Activated T-cell treated with anti-CD3 and anti-CD28 coated beads for 1 hour (primary cell): ENCODE measurements around the gene STIM1.
"Not testable (repeated sequence)": the region's sequence is repeated elsewhere in the genome, so short reads cannot be mapped to it uniquely, and the experiment has no call there.

Experiments used
- DNase-seq: peaks from one replicate; pipeline ENCODE4 v3.0.0-alpha.2; 2020; ENCODE audit warnings: low read depth

The STIM1 gene

DNA sequence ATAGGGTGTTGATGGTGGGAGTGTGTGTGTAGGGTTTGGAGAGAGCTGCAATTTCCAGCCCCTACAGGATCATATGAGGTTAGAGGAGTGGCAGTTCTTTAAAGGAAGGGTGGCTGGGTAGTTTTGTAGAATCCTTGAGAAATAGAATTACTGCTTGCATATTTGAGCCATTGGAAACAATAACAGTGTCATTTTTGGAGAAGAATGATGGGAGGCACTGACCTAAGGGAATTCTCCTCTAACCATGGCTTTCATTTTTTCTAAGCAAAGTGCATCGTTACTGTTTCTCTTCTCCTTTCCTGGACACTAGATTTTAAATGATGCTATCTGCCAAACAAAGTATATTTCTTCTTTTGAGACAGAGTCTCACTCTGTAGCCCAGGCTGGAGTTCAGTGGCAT, 172.3 kb downstream of the STIM1 start:
- no peak for DNase-seq

DNA sequence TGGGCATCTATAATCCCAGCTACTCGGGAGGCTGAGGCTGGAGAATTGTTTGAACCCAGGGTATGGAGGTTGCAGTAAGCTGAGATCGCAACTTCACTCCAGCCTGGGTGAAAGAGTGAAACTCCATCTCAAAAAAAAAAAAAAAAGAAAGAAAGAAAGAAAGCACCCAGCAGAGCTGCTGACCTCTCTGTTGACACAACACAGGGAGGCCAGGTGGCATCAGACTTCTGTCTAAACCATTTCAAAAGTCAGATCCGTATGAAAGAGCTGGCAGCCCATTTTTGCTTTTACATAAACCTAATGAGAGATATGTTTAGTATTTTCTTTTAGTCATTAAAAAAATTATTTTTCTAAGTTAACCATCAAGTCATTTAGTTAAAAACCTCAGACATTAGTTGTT, 174.7 kb downstream of the STIM1 start:
- no peak for DNase-seq

DNA sequence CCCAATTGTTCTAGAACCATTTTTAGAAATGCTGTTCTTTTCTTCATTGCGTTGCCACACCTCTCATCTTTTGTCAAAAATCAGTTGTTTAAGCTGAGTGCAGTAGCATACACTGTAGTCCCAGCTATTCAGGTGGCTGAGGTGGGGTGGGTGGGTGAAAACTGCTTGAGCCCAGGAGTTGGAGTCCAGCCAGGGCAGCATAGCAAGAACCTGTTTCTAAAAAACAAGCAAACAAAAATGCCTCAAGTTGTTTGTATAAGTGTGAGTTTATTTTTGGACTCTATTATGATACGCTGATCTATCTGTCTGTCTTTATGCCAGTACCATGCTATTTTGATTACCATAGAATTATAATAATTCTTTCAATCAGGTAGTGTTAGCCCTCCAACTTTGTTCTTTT, 176.6 kb downstream of the STIM1 start:
- no peak for DNase-seq

DNA sequence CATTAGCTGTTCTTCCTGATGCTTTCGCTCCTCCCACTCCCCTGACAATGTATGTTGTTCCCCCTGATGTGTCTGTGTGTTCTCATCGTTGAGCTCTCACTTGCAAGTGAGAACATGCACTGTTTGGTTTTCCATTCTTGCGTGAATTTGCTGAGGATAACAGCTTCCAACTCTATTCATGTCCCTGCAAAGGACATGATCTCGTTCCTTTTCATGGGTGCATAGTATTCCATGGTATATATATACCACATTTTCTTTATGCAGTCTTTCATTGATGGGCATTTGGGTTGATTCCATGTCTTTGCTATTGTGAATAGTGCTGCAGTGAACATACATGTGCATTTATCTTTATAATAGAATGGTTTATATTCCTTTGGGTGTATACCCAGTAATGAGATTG, 180.5 kb downstream of the STIM1 start:
- no peak for DNase-seq

DNA sequence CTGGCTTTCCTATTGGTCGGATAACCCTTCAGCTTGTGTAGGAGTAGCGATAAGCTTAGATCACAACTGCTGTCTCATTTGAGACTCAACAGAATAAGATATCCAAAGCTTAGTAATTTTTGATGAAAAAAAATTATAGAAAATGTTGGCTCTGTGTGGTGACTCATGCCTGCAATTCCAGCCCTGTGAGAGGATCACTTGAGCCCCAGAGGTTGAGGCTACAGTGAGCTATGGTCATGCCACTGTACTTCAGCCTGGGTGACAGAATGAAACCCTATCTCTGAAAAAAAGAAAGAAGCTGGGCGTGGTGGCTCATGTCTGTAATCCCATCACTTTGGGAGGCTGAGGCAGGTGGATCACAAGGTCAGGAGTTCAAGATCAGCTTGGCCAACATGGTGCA, 183.5 kb downstream of the STIM1 start:
- DNase-seq = no peak

DNA sequence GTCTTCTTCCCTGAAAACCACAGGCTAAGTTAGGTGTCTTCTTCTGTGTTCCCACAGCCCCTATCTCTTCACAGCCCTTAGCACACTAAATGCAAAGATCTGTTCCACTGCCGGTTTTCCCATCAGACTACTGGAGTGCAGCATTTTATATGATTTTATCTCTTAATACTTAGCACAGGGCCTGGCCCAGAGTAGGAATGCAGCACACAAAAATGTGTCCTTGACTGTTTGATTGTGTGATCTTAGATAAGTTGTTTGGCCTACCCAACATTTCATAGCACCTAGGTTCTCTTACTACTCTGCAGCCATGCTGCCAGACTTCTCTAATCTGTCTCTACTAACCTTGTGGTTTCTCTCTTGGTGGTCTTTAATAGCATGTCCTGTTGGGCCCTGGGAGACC, 185.0 kb downstream of the STIM1 start:
- DNase-seq = no peak

DNA sequence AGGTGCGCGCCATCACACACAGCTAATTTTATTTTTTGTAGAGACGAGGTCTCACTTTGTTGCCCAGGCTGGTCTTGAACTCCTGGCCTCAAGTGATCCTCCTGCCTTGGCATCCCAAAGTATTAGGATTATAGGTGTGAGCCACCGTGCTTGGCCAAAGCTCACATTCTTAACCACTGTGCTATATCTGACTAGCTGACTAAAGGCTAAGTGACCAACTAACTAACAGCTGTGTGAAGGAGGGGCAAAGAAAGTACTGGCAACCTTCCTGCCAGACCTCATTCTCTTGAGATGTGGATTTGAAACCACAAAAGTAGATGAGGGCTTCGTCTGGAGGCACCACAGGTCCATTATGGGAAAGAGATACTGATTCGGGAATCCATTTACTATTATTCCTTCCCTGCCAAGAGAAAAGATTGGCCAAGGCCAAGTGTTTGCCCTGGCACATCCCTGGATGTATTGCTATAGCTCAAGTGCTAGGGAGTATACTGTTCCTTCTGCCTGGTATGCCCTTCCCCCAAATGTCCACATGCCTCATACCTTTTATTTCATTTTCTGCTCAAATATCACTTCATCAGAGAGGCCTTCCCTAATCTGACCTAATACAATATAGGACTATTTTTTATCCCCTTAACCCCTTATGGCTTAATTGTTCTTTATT, 186.4 kb downstream of the STIM1 start:
- no peak for DNase-seq

DNA sequence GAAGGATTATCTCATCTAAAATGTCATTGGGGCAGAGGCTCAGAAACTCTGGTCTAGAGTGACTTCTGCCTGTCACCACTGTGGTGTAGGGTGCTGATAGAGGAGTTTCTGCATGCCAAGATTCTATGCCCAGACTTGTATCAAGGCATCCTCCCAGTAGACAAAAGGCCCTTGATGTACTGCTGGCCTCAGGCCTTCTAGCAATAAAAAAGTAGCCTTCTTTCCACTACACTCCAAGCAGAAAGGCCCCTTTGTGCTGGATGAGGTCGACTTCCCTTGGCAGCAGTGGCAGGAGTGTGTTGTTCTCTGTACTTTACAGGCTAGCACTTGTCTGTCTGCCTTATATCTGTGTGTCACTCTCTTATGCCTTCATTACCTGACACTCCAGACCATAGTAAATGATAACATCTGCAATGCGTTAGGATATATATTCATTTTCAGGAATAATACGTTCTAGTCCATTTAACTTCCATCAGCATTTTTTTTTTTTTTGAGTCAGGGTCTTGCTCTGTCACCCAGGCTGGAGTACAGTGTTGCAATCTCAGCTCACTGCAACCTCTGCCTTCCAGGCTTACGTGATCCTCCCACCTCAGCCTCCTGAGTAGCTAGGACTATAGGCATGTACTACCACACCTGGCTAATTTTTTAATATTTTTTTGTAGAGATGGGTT, 189.6 kb downstream of the STIM1 start:
- DNase-seq = no peak

DNA sequence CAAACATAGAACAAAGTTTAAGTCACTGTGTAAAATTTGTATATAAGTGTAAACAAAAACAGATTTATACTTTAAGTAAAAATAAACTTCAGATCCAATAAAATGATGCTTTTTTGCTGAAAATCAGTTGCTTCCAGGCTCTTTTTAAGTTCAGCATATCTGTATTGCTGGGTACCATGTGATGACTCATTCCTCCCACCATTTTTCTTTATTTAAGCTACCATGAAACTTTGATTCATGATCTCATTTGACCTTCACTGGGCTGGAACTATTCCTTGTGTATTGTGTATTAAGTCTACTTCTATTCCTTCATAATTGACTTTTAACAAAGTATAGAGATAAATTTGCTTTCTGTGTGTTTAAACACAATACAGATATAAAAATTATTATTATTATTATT, 192.9 kb downstream of the STIM1 start:
- no peak for DNase-seq

DNA sequence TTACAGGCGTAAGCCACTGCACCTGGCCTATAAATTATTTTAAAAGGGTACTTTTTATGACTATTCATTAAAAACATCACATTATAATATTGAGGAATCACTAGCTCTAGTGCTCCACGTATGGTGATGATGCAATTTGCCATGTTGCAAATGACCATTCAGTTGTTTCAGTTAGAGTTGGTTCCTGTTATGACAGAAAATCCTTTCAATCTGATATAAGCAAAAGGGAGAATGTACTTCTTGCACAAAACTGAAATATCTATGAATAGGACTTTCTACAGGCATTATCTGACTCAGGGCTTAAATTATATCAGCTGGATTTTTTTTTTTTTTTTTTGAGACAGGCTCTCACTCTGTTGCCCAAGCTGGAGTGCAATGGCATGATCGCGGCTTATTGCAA, 193.5 kb downstream of the STIM1 start:
- no peak for DNase-seq

DNA sequence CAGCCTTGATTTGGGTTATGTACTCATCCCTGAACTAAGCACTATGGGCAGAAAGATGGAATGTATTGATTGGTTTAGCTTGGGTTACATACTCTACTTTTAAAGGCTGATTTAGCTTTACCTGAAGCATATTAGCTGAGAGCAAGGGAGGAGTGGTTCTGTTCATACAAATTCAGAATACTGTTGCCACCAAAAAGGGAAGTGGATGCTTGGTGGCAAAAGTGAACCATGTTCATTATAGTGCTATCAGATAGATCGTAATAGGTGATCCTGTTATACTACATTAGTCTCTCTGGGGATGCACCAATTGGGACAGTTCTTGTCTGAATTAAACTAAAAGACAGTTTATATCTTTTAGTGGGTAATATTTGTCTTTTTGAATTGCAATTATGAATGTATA, 194.7 kb downstream of the STIM1 start:
- DNase-seq = no peak

DNA sequence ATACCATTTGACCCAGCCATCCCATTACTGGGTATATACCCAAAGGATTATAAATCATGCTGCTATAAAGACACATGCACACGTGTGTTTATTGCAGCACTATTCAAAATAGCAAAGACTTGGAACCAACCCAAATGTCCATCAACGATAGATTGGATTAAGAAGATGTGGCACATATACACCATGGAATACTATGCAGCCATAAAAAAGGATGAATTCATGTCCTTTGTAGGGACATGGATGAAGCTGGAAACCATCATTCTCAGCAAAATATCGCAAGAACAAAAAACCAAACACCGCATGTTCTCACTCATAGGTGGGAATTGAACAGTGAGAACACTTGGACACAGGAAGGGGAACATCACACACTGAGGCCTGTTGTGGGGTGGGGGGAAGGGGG, 197.7 kb downstream of the STIM1 start:
- not testable (repeated sequence) for DNase-seq

DNA sequence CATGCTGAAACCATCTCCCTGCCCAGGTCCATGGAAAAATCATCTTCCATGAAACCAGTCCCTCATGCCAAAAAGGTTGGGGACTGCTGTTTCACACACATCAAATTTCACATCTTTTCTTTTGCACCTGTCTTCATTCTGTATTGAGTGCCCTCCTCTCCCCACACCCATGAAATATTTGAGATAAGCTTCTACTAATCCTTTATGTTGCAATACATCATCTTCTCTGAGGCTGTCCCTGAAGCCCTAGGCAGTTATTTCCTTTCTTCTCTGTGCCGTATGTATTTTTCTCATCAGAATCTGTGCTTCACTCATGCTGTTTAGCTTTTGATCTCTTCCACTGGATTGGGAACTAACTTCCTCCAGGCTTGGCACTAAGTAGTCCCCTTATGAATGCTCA, 199.2 kb downstream of the STIM1 start:
- DNase-seq = no peak

DNA sequence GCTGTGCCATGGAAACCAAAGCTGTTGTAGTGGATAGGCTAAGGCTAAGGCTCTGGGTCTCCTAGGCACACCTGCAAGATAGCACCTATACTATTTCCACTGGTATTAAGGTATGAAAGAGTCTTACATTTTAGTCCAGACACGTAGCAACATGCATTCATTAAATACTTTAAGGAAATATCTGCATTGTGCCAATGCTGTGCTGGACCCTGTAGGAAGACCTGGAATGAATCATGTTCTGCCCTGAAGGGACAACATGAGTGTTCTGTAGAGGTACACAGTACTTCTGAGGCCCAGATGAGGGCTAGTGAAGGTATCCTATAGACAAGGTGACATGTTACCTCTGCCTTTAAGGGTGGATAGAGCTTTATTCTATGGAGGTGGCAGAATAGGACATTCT, 204.0 kb downstream of the STIM1 start:
- no peak for DNase-seq

DNA sequence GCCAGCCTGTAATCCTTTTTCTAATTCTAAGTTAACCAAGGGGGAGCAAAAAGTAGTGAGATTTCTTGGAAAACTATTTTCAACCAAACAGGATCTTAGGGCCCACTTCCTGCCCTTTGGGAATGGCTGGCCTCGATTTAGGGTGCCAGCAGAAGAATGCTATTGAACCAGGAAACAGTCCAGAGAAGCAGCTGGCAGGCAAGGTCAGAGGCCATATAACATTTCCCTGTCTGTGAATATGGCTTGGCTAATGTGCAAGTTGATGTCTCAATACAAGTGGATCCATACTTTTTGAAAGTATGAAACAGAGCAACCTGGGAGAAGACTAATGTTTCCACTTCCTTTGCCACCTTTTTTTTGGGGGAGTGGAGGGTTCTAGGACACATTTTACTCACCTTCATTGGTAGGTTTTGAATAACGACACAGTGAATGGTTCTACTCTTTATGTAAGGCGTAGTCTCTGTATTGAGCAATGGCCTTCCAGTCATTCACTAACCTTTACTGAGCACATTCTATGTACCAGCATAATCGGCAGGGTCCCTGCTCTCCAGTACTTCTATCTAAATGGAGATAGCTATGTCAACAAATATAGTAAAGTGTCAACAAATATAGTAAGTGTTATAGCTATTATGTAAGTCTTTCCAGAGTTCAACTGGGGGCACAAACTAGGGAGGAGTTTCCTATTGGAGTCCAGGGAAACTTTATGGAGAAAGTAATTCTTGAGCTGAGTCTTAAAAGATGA, 204.9 kb downstream of the STIM1 start:
- DNase-seq = no peak

DNA sequence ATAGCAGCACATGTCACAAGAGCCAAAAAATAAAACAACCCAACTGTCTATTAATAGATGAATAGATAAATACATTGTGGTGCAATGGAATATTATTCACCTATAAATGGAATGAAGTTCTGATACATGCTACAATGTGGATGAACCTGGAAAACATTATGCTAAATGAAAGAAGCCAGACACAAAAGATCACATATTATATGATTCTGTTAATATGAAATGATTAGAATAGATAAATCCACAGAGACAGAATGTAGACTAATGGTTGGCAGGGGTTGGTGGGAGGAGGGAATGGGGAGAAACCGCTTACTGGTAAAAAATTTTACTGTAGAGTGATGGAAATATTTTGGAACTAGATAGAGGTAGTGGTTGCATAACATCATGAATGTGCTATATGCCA, 206.2 kb downstream of the STIM1 start:
- no peak for DNase-seq

DNA sequence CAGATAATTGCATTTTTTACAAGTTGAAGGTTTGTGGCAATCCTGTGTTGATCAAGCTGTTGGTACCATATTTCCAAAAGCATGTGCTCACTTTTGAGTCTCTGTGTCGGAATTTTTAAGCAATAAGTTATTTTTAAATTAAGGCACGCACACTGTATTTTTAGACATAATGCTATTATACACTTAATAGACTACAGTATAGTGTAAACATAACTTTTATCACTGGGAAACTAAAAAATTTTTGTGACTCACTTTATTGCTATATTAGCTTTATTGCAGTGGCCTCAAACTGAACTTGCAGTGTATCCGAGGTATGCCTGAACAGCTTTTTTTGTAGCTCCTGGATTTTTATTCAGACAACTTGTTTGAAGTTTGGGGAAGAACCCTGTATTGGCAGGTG, 207.9 kb downstream of the STIM1 start:
- no peak for DNase-seq

DNA sequence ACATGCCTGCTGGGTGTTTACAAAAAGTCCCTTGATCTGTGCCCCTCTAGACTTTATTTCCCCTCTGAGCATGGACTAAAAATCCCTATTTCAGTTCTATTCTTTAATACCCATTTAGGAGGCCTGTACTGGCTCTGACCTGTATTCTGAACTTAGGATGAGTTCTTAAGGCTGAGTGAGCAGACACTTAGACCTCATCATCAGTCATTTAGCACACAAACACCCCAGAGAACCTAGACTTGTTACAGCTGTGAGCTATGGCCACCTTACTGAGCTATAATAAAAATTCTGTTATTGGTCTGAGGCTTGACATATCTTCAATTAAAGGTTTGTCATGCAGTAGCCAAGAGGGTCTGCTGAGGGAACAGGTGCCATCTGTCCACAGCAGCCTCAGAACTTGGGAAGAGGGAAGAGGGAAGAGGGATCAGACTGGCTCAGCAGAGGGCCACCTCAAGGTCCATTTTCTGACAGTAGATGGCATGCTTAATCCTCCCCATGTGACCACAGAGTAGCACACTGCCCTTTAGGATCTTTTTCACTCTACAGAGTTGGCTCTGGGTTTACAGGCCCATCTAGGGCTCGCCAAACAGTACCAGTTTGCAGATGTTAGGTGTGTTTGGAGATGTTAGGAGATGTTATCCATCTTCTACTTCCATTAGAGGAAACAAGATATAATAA, 209.0 kb downstream of the STIM1 start:
- no peak for DNase-seq

DNA sequence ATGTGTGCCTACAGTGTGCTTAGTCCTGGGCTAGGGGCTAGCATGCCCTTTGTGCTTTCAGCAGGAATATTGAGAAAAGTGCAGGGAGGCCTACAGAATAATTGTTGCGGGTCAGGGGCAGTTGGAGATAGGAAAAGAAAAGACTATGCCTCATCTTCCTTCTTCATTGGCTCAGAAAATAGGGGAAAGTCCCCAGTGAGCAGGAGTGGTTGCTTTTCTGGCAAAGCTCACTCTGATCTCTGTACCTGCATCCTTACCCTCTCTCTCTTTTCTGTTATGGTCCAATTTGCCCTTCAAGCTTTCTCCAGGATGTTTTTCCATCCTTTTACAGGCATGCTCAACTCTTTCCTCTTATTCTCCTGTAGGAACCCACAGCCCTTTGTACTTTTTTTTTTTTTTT, 209.6 kb downstream of the STIM1 start:
- no peak for DNase-seq

DNA sequence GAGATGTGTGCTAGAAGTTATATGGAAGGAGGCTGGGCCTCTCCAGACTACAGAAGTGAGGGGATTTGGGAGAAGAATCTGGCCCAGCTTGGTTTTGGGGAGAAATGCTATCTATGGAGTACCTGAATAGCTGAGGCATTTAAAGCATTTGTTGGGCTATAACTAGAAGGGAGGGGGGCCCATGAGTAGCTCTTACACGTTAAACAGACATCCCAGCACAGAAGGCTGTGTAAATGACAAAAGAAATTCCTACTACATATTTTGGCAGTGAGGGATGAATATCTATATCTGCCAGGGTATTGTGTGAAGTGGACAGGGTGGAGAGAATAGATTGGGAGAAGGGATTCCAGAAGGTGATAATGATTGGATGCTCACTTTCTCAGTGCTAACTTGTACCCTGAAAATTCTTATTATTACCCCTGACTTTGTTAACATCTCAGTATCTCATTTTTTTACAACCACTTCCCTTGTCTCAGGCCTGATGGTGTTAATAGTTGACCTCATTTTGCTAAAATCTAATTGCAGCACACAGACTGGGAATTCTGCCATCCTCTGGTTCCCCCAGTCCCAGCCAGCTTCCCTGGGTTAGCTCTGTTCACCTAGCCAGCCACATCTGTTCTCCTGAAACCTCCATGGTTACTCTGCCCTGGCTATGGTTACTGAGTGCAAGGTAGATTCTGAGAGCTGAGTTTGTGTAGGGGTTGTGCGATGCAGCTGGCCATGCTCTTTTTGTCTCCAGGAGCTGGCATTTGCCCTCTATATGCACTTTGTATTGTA, 210.3 kb downstream of the STIM1 start:
- no peak for DNase-seq

DNA sequence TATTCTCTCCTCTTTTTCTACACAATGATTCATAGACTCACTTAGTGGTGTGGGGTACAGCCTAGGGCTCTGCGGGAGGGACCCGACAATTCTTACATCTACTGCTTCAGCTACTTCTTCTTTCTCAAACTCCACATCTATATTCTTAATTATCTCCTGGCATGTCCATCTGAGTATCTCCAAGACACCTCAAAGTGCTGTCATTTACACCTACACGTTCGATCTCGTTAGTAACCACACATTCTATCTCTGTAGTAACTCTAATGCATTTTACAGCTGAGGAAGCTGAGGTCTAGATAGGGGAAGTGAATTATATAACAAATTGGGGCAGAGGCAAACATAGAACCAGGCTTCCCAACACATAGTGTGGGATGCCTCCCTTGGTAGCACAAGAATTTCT, 211.4 kb downstream of the STIM1 start:
- DNase-seq = no peak

DNA sequence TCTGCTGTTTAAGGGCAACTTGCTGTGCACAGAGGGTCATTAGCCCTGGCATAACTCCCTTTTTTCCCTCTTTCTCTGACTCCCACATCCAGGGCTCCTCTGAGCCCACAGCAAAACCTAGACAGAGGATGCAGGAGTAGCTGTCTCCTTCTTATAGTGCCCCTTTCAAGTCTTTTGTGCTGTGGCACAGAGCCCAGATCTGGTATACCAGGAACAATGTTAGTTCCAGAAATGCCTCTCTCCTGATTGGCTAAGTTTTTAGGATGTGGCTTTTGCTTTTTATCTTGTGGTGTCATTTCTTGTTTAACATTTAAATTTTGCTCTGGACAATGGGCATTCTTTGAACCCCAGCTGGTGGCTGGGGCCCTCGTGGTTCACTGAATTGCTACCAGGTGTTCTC, 213.5 kb downstream of the STIM1 start:
- DNase-seq = no peak
